ENCODE data around the gene NFIA.

GRCh38 chr1:61386323-61386722, 304.0 kb downstream of the NFIA start:
- TF ChIP-seq TAF1 (IDR thresholded peaks at IDR 0.05; ENCODE audit: low read depth, low read length) = no peak
- no peak for TF ChIP-seq POLR2A (IDR thresholded peaks at IDR 0.05; ENCODE audit: low read depth, low read length)

Measured in GM12891 (cell line).